ENCODE data around the gene PORCN. TPM values are rescaled to one million over a fixed set of nuclear protein-coding genes. Genes with fewer than 3 reads are reported as not detected.

PORCN gene
- total RNA-seq = 10 to 100 TPM; 11.1 to 19.1 TPM
- long read RNA-seq, transcript PORCN-204 (13 exons, 1,672 nt) = major isoform, 6 of 36 reads
- long read RNA-seq, partial matches to known transcripts = 6 of 36 reads
- long read RNA-seq, other reads (novel, unspliced or antisense) = 21 of 36 reads

DNA sequence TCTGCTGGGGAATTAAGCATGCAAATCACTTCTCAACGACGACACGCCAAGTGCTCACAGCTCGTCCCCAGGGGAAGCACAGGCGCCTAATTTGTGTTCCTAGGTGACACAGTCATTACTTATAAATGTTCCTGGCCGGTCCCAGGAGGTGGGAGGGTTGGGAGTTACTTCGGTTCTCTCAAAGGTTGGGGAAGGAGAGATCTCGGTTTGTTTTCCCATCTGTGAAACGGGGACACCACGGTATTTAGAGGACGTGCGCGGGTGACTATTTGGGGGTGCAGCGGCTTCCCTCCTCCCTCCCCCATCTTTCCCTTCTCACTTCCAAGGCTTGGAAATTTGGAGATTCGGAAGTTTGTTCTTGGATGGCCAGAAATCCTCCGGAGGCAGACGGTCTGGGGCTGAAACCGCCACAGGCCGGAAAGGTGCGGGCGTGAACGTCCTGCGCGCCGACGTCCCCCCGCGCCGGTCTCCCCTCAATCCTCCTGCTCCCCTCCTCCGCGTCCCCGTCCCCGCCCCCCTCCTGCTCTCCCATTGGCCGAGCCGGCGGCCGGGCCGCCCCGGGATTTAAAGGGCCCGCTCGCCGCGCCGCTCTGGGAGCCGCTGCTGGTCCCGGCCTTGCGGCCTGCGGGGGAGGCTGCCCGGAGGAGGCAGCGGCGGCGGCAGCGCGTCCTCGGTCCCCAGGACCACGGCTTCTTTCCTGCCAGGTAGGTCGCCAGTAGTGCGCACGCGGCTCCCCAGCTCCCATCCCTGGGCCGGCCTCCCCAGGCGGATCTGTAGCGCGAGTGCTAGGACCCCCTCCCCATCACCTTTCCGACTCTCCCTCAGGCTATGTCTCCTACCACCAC, at the start of gene PORCN:
Gene PORCN, plus strand, starts transcription at position 593 of the 845 bp plus-strand sequence. CDS start 829 bp downstream, outside the sequence.
- ATAC-seq (peak; percentile 97 to 98), DNase-seq (peak; percentile 88)
- intact Hi-C loops (cut with DNase I) = no loop called here

DNA sequence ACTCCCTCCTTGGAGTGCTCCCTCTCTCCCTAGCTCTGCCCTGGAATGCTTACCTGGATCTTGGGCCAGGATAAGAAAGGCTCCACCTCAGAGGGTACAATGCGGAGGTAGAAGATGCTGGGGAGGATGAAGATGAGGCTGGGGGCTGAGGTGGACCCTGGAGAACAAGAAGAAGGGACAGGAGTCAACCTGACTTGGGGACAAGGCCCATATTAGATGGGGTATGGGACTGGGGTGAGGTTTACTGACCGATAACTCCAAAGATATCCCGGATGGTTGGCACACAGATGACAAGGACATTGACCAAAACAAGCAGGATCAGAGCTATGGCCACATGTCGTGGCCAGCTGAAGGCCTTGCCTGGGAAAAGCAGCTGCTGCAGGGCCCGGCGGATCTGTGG, 49.3 kb upstream of the PORCN start:
- DNase-seq (no peak), ATAC-seq (no peak)

DNA sequence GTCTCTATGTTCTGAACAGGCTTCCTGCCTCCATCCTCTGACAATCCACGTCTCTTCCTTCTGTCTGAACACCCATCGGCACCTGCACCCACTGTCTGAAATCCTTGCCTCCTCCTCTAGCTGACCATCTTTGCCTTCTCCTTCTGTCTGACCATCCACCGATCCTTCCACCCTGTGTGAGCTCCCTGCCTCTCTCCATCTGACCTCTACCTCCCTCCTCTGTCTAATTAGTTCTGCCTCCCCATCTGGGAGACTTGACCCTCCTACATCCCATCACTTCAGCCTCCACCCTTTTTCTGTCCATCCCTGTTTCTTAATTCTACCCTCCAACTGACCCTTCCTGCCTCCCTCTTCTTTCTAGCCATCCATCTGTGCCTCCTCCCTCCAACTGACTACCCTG, 48.8 kb upstream of the PORCN start:
- DNase-seq = no peak
- intact Hi-C loops (cut with DNase I) = no loop called here
- no peak for ATAC-seq

More for the DNA sequence above, 49.3 kb upstream of the PORCN start:
- intact Hi-C loops (cut with DNase I) = no loop called here

DNA sequence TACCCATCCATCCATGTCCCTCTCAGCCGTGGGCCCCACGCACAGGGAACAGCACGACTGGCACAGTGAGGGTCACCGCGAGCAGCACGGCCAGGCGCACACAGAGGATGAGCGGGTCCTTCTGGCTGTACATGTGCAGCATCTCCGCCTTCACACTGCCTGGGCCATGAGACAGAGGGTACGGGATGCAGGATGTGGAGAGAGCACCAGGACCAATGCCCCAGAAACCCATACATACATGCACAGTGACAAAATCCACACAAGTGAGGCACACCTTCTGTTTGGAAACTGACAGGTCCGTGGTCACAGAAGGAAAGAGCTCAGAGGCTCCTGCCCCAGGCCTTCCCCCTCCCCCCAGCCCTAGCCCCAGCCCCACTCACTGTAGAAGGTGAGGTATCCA, 48.2 kb upstream of the PORCN start:
- DNase-seq (no peak), ATAC-seq (no peak)
- intact Hi-C loops (cut with DNase I) = no loop called here

DNA sequence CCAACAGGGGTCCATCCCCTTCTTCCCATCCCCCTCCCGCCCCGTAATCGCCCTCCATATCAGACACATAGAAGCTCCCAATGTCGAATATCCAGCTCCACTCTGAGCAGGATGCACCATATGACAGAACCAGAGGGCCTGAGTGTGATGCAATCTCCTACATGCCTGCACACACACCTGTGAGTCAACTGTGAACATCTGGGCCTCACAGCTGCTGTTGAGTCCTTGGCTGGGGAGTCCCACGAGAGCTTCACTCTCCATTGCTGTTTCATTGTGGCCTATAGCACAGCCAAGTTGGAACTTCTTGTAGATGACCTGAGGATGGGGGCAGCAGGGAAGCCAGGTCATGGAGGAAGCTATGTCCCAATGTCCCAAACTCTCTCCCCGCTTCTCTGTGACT, 47.0 kb upstream of the PORCN start:
- intact Hi-C loops (cut with DNase I) = no loop called here
- ATAC-seq (no peak), DNase-seq (no peak)

DNA sequence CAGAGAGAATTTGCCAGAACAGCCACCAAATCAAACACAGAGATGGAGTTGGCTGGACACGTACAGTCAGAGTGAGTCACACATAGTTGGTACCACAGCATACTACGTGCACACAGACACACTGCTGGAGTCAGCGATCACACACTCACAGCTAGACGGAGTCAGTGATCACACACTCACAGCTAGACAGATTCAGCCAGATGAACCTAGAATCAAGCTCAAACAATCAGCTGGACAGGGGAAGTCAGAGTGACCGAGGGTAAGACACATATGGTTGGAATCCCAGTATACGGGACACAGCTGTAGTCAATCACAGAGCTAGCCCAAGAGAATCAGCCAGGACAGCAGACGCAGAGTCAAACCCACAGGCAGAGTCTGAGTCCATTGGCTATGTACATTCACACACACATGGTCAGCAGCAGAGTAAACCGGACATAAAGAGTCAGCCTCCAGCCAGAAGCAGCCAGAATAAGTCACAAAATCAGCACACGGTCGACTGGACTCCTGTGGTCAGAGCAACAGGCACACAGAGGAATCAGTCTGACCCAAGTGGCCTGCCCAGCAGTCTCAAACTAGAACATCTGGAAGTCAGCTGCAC, 43.4 kb upstream of the PORCN start:
- ATAC-seq (peak in 1 of 2 donors; percentile 68), DNase-seq (no peak)
- intact Hi-C loops (cut with DNase I) = no loop called here

DNA sequence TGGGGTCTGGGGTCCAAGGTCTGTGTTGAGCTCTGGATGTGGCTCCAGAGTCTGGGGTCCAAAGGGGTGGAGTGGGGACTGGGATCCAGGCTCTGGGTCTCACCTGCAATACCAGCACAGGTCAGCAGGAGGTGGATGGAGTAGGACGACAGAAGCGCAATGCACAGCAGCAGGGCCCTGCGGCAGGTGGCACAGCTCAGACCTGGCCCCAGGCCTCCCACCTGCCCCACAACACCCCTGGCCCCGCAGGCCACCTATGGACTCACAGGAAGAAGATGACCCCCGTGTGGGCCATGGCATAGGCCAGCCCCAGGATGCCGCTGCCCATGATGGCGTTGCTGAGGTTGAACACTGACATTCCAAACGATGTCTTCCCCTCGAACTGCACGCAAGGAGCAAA, 42.1 kb upstream of the PORCN start:
- ATAC-seq (no peak), DNase-seq (no peak)
- intact Hi-C loops (cut with DNase I) = no loop called here

DNA sequence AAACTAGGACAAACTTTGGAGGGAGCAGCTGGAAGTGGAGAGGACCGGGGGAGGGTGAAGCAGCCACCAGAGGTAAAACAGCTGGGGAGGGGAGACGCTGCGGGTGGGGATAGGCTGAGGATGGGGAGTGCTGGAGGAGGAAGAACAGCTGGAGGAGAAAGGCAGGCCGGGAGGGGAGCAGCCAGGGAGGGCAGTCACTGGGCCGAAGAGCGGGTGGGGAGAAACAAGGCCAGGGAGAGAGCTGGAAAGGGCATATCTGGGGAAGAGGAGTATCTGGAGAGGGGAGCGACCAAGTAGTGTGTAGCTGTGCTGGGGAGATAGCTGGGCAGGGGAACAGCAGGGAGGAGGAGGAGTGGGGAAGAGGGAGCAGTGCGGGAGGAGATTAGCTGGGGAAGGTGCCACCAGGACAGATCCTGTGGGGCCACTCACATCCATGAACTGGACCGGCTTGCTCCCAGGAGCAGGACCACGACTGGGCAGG, 41.5 kb upstream of the PORCN start:
- intact Hi-C loops (cut with DNase I) = no loop called here
- ATAC-seq (peak; percentile 35 to 38), DNase-seq (no peak)

DNA sequence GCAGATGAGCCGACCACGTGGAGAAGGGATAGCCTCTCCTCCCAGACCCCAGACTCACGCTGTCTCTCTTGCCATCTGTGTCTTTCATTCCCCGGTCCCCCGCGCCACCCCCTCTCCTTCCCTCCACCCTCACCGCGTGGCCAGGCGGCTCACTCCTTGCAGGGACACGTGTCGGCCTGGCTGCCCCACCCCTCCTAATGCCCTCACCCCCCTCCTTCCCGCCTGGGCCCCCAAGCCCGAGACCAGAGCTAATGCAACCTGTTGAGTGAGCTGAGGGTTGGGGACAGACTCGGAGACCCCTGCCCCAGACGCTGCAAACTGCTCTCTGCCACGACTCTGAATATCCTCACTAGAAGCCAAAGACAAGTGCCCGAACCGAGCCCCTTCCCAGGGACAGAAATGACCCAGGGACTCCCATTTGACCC, 40.5 kb upstream of the PORCN start:
- intact Hi-C loops (cut with DNase I) = no loop called here
- DNase-seq (peak; percentile 46), ATAC-seq (peak; percentile 38 to 58)

DNA sequence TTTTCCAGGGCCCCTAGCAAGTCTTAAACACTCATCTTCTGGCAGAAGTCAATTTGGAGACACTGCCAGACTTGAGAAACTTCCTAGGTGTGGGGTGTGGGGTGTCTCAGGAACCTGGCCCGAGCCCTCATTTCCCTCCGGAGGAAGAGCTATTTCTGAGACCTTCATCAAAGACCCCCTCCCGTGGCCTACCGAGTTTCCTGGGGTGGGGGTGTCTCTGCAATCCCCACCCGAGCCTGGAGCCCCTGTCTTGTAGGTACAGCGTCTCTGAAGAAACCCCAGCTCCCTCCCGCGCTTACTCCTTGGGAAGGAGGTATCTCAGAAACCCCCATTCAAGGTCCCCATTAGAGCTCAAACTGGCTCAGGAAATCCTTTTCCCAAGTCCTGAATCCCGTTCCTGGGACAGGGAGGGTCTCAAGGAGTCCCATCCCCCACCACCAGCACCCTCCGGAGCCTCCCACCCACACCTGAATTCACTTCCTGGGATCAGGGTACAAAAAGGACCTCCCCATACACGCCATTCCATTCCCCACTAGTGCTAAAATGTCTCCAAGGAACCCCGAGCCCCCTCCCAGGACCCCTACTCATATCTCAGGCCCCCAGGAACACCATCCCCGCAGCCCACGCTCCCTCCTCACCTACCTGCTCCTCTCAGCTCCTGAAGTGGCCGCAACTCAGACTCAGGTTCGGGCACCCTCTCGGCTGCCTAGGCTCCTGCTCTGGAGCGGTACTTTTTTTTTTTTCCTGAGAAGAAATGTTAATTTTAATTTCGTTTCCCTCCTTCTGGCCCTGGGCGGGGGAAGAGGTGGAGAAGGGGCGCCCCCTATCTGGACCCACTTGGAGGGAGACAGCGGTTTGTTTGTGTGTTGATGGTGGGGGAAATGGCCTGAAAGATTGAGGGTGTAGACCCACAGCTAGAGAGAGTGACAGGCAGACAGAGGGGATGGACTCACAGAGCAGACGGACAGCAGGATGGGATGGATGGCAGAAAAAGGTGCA, 39.8 kb upstream of the PORCN start:
- DNase-seq = no peak
- intact Hi-C loops (cut with DNase I) = no loop called here
- no peak for ATAC-seq

DNA sequence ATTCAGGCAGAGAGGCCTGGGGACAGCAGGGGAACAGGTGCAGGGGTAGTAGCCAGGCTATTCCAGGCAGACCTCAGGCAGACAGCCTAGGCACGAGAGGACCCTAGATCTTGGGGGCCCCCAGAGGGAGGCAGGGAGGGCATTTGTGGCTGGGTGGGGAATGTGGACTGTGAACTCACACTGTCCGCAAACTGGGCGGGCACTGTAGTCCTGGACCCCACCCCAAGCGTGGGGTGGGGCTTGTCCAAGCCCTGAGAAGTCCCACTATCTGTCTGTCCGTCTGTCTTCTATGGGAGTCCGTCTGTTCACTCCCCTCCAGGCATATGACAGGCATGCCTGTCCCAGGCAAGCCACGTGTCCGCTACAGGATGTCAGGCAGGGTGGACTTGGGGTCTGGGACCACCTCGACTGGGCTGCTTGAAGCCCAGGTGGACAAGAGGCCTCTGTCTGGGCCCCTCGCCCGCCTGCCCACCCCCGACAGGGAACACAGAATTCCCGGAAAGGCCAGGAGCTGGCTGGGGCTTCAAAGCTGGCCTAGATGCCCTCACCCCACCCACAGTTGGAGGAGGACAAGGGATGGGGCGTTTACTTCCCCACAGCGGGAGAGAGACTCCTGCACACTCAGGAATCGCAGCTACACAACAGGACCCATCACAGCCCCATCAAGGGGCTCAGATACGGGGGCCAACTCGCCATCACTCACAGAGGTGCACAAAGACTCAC, 38.5 kb upstream of the PORCN start, which contains the start of gene SLC38A5:
Gene SLC38A5, minus strand, starts transcription at position 151 of the 723 bp plus-strand sequence. CDS start 2,336 bp downstream, outside the sequence.
- intact Hi-C loops (cut with DNase I) = no loop called here
- DNase-seq (no peak), ATAC-seq (no peak)

DNA sequence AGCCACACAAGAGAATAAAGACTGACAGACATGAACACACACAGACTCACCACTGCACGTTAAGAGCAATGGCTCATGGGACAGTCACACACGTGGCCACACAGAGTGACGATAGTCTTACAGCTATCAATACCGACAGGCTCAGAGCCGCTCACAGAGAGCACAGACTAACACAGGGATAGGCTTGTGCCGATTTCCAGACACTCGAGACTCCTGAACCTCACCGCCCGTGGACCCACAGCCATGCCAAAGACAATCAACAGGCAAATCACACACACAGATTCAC, 38.0 kb upstream of the PORCN start:
- DNase-seq = no peak
- ATAC-seq = no peak
- intact Hi-C loops (cut with DNase I) = no loop called here

DNA sequence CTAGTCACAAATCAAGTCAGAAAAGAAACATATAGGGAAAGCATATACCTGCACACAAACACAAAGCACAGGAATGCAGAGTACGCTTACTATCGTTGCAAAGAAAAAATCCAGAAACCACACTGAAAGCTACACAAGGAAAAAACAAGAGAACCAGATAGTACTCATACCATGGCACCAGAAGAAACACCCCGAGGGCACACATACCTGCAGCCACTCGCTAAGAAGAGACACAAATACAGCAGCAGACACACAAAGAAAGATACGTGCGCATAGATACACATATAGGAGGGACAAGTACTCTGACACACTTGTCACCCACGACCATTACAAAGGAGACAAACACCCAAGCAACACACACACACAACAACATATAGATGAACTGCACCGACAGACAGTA, 37.3 kb upstream of the PORCN start:
- no peak for ATAC-seq
- intact Hi-C loops (cut with DNase I) = no loop called here
- DNase-seq = no peak

DNA sequence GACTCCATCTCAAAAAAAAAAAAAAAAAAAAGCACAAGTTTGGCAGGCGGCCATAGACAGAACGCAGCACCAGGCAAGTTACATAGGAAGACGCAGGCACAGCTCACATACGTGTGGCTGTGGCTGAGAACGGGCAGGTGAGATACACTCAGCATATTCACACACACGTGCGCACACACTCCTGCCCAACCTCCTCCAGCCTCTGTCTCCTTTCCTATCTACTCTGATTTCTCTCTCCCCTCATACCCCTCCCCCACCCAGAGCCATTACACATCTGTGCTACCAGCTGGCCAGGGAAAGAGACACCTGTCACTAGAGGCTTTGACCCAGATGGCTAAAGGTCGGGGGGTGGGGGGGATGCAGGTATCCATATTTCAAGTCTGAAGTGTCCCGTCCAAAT, 36.6 kb upstream of the PORCN start:
- ATAC-seq = no peak
- DNase-seq = no peak
- intact Hi-C loops (cut with DNase I) = no loop called here

DNA sequence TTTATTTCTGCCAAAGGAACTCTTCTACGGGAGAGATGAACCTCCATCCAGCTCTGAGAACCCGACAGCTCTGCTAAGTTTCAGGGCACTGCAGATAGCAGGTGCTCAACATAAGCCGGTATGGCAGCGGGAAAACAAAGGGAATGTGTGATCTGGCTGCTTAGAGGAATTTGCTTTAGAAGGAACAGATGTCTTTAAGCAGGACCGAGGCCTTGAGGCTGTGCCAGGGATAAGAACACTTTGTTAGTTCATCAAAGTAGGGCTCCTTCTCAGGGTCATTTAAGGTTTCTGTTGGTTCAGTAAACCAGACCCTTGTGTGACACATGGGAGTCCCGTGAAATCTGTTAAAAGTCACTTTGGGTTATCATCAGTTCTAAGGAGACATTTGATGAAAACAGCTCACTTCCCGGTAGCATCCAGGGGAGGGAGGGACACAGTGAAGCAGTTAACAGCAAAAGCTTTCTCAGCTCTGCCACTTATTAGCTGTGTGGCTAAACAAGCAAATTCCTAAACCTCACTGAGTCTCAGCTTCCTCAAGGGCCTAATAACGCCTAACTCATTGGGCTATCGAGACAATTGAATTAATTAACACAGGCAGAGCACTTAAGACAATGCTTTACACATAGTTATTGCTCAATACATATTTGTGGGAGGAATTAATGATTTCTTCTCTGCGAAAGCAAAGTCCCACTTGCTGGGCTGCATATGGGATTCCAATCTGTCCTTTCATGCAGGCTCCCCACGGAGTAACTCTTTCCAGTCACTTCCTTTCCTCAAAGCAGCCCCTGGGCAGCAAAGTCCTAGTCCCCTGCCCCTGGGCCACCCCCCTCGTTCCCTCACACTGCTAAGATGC, 35.7 kb upstream of the PORCN start:
- DNase-seq = no peak
- intact Hi-C loops (cut with DNase I) = no loop called here
- ATAC-seq = no peak

DNA sequence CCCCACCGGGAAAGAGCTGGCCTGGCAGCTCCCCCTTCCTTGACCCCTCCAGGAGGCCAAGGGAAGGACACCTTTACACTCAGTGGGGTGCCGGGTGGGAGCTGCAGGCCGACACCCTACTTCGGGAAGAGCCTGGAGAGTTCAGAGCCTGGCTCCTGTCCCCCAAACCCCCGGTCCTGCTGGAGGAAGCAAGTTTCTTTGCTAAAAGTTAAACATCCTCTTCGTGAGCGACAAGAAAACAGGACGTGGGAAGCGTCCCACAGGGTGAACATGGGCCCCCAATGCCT, 35.1 kb upstream of the PORCN start:
- DNase-seq (no peak), ATAC-seq (no peak)
- intact Hi-C loops (cut with DNase I) = no loop called here

DNA sequence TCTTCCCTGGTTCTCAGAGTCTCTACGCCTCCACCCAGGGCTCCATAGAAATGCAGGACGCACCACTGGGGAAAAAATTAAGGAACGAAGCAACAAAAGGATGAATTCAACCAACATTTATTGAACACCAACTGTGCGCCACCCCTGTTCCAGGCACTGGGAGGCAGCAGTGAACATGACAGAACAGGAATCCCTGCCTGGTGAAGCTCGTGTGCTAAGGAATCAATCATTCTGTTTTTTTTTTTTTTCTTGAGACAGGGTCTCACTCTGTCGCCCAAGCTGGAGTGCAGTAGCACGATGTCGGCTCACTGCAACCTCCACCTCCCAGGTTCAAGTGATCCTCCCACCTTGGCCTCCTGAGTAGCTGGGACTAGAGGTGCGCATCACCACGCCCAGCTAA, 34.7 kb upstream of the PORCN start:
- intact Hi-C loops (cut with DNase I) = no loop called here
- DNase-seq (no peak), ATAC-seq (no peak)

DNA sequence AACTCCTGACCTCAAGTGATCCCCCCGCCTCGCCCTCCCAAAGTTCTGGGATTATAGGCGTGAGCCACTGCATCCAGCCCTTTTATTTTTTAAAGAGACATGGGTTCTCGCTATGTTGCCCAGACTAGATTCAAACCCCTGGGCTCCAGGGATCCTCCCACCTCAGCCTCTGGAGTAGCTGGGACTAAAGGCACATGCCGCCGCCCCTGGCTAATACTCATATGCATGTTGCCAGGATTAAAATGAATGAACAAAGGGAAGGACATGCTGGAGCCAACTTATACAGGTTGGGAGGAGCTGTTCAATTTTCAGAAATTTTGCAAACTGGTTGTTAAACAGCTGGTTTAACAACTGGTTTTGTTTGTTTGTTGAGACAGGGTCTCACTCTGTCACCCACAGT, 34.2 kb upstream of the PORCN start:
- DNase-seq = no peak
- ATAC-seq = no peak
- intact Hi-C loops (cut with DNase I) = no loop called here
